HG02588 (cell line): ENCODE results near the gene CTXN1.
"Not testable (repeated sequence)": the region's sequence is repeated elsewhere in the genome, so short reads cannot be mapped to it uniquely, and the experiment has no call there.

Experiments
- ATAC-seq: cut with Tn5 transposase; IDR thresholded peaks from one replicate; pipeline ENCODE4 v1.9.1; 2021; ENCODE audit warnings: mild to moderate bottlenecking, moderate library complexity; ENCODE audit not compliant: unreplicated experiment

The CTXN1 gene

GRCh38 chr19:7903244-7904073, 22.5 kb downstream of the CTXN1 start, which contains the start of gene MAP2K7:
MAP2K7 (plus strand) TSS chr19:7903877; CDS start chr19:7903945, 68 bp downstream.
- peak; percentile 81 for ATAC-seq

GRCh38 chr19:7902796-7903243, 23.1 kb downstream of the CTXN1 start:
- ATAC-seq = no peak

- no peak for ATAC-seq
Observed at GRCh38 chr19:7901337-7901736, 24.6 kb downstream of the CTXN1 start.

DNA sequence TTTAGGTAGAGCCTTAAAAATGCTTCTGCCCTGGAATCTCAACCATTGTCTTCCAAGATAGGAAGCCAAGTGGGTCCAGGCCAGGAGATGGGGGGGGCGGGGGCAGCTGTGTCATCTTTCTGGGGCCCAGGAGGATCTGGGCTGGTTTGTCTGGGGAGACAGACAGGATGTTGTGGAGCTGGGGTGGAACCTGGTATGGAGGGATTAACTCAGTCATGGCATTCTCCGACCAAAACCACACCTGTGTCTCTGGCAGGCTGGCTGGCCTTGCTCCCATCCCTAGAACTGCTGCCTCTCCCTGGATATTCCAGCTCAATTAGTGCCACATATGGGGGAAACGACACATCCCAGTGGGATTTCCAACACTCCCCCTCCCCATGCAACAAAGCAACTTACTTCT, 25.0 kb downstream of the CTXN1 start:
- ATAC-seq = no peak

GRCh38 chr19:7900401-7900870, 25.5 kb downstream of the CTXN1 start:
- no peak for ATAC-seq

DNA sequence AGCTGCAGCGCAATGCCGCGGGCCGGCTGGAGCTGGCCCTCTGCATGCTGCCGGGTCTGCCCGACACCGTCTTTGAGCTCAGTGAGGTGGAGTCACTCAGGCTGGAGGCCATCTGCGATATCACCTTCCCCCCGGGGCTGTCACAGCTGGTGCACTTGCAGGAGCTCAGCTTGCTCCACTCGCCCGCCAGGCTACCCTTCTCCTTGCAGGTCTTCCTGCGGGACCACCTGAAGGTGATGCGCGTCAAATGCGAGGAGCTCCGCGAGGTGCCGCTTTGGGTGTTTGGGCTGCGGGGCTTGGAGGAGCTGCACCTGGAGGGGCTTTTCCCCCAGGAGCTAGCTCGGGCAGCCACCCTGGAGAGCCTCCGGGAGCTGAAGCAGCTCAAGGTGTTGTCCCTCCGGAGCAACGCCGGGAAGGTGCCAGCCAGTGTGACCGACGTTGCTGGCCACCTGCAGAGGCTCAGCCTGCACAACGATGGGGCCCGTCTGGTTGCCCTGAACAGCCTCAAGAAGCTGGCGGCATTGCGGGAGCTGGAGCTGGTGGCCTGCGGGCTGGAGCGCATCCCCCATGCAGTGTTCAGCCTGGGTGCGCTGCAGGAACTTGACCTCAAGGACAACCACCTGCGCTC, 26.1 kb downstream of the CTXN1 start:
- no peak for ATAC-seq

- ATAC-seq = no peak
Observed at GRCh38 chr19:7898967-7899366, 27.0 kb downstream of the CTXN1 start.

DNA sequence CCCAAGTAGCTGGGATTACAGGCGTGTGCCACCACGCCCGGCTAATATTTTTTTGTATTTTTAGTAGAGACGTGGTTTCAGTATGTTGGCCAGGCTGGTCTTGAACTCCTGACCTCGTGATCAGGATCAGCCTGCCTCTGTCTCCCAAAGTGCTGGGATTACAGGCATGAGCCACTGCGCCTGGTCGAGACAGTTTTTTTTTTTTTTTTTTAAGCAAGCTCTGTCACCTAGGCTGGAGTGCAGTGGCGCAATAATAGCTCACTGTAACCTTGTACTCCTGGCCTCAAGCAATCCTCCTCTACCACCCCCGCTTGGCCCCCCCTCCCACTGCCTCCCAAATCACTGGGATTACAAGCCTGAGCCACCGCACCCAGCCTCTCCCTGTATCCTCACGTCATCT, 28.6 kb downstream of the CTXN1 start:
- no peak for ATAC-seq

DNA sequence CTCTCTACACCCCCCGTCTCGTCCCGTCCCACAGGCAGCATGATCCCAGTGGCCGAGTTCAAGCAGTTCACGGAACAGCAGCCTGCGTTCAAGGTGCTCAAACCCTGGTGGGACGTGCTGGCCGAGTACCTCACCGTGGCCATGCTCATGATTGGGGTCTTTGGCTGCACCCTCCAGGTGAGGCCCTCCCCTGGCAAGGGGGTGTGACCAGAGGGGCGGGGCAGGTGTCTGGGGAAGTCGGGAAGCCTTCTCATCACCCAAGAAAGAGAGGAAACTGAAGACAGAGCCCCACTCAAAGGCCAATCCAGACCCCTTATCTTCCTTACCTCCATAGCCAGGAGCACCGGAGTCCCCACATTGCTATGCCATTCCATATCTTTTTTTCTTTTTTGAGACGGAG, 30.4 kb downstream of the CTXN1 start:
- ATAC-seq = no peak

GRCh38 chr19:7894612-7895309, 31.2 kb downstream of the CTXN1 start:
- no peak for ATAC-seq

- ATAC-seq = not testable (repeated sequence)
Observed at GRCh38 chr19:7893362-7894101, 32.4 kb downstream of the CTXN1 start.

DNA sequence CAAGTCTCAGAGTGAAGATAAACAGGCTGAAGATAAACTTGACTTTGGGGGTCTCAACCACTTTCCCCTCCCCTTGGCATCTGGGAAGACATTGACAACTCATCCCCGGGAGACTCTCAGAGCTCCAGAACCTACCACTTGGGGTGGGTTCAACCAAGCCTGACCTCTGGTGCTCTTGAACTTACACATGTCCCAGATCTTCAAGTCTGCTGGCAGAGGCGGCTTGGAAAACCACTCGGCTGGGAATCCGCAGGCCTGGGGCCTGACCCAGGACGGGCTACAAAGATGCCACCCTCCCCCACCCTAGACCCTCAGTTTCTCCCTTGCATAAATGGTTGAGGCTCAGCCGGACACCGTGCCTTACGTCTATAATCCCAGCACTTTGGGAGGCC, 37.1 kb downstream of the CTXN1 start:
- ATAC-seq = no peak

DNA sequence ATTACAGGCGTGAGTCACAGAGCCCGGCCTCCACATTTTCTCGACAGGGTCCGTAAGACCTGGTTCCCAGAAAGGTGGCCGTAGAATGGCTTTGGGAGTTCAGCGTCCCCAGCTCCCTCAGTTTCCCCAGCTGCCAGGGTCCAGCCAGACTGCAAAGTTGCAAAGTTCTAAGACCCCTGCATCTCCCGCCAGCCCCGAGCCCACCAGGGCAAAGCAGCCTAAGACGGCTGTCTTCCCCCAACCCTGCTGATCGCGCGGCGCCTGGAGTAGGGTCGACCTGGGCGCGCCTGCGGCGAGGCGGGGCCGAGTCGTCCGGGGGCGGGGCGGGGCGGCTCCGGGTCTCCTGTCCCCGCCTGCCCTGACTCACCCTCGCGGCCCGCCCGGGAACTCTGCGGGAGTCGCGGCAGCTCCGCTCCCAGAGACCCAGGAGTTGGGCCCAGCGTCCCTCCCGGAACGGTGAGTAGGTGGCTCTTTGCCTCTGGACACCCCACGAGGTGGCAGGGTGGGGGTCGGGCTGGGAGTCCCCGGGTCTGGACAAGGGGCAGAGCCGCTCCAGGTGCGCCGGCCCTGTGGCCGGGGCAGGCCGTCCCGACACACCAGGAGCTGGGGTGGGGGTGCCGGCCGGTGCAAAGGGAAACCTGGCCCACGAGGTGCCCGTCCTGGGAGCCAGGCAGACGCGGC, 37.6 kb downstream of the CTXN1 start, which contains the start of gene LRRC8E:
Gene LRRC8E (plus strand): TSS at position 366 of the 681 bp plus-strand sequence. CDS start 7,094 bp downstream, outside the sequence.
- ATAC-seq = no peak

- no peak for ATAC-seq
Observed at GRCh38 chr19:7887408-7888144, 38.4 kb downstream of the CTXN1 start.

GRCh38 chr19:7885818-7886217, 40.1 kb downstream of the CTXN1 start:
- ATAC-seq = no peak

DNA sequence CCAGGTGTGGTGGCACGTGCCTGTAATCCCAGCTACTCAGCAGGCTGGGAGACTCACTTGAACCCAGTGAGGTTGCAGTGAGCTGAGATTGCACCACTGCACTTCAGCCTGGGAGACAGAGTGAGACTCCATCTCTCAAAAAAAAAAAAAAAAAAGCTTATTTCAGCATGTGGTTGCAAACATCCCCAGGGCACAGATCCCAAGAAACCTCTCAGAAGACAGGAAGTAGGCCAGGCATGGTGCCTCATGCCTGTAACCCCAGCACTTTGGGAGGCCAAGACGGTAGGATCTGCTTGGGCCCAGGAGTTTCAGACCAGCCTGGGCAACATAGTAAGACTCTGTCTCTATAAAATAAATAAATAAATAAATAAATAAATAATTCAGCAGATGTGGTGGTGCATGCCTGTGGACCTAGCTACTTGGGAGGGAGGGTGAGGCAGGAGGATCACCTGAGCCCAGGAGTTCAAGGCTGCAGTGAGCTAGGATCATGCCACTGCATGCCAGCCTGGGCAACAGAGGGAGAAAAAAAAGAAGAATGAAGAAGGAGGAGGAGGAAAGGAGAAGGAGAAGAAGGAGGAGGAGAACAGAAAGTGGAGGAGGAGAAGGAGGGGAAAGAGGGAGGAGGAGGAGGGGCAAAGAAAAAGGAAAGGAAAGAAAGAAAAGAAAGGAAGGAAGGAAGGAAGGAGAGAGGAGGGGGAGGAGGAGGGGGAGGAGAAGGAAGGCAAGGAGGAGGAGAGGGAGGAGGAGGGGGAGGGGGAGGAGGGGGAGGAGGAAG, 42.0 kb downstream of the CTXN1 start:
- no peak for ATAC-seq

DNA sequence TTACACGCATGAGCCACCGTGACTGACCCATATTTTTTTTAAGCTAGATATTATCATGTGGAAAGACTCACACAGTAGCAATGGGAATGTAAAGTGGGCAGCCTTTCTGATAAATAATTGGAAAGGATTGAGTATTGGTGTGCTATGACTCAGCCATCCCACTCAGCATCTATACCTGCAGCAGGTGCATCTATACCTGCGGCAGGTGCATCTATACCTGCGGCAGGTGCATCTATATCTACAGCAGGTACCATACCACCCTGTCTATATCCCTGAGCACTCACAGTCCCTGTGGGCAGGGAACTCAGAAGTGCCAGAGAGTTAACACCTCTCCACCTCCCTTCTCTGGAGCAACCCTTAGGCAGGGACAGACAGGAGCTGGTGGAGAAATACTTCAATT, 42.8 kb downstream of the CTXN1 start:
- ATAC-seq = no peak

GRCh38 chr19:7881910-7882309, 44.0 kb downstream of the CTXN1 start:
- no peak for ATAC-seq

- ATAC-seq = no peak
Observed at GRCh38 chr19:7879836-7880235, 46.1 kb downstream of the CTXN1 start.
